ENCODE results near the gene C1orf115.
A peak's percentile ranks its signal among the peaks of the same experiment; 100 is the strongest.
"Not testable (repeated sequence)": the region's sequence is repeated elsewhere in the genome, so short reads cannot be mapped to it uniquely, and the experiment has no call there.

C1orf115 gene, protein sequence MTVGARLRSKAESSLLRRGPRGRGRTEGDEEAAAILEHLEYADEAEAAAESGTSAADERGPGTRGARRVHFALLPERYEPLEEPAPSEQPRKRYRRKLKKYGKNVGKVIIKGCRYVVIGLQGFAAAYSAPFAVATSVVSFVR

DNA sequence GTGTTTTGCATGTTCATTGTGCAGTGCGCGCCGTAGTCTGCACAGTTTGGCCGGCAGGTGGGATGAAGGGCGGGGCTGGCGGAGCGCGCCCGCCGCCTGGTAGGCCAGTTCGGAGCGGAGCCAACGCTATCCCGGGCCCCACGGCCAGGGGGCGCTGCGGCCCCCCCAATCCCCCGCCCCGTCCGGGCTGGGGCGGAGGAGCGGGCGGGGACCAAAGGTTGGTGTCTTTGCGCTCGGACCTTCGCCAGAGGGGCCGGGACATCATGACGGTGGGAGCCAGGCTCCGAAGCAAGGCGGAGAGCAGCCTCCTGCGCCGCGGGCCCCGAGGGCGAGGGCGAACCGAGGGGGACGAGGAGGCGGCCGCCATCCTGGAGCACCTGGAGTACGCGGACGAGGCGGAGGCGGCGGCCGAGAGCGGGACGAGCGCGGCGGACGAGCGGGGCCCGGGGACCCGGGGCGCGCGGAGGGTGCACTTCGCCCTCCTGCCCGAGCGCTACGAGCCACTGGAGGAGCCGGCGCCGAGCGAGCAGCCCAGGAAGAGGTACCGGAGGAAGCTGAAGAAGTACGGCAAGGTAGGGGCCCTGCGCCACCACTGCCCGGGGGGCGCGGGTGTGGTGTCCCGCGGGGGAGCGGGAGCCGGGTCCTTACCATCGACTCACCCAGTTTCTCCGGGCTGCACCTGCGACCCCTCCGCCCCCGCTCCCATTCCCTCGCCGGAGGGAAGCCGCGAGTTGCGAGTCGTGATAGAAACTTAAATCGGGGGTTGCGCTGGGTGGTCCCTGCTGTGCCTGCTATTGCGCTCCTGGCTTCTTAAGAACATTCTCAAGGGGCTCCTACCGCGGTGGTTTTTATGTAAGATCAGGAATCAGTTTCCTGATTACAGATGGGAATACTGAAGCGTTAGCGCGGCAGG is at the start of gene C1orf115:
Gene C1orf115 (plus strand): TSS at position 224 of the 913 bp plus-strand sequence. CDS start 40 bp downstream, at position 264.
- H3K27ac ChIP-seq = peak within 1 kb of the TSS in 14 of 21 experiments; percentile 17 to 80 (median 46)
- H3K4me3 ChIP-seq = peak within 1 kb of the TSS; percentile 46 to 69 (median 61)

DNA sequence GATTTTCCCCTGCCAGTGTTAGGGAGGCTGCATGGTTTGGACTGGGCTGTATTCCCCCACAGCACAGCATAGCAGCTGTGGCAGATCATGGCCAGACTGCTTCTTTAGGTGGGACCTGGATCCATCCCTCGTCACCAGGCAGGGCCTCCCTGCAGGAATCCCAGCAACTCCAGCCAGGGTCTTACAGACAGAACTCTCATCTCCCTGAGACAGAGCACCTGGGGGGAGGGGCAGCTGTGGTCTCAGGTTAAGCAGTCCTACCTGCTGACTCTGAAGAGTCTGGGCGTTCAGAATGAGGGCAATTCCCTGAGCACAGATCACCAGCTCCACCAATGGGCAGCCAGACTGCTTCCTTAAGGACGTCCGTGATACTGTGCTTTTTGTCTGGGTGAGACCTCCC is 47.9 kb upstream of the C1orf115 start:
- Histone ChIP-seq H3K4me3 (no peak overlapping the region), H3K27ac (no peak overlapping the region)

DNA sequence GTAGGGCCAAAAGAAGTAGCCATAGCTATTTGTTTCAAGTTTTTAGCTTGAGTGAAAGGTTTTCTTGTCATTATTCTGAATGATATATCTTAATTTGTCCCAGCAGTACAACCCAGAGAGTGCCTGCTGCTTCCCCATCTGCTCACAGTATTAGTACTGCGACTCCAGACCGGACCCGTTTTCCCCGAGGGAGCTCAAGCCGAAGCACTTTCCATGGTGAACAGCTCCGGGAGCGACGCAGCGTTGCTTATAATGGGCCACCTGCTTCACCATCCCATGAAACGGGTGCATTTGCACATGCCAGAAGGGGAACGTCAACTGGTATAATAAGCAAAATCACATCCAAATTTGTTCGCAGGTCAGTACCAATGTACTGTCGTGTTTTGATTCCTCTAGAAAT is 37.2 kb upstream of the C1orf115 start:
- H3K27ac ChIP-seq = no peak overlapping the region
- H3K4me3 ChIP-seq = no peak overlapping the region

DNA sequence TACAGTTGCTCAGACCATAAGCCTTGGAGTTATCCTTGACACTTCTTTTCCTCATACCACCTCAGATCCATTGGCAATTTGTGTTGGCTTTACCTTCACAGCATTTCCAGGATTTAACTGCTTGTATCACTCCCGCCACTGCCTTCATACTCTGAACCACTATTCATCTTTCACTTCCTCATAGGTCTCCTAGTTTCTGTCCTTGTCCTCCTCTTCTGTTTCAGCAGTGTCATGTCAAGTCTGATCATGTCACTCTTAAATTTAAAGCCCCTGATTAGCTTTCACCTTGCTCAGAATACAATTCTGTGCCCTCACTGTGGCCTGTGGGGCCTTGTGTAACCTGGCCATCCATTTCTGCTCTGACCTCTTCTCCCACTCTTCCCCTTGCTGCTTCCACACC is 34.7 kb upstream of the C1orf115 start:
- no peak overlapping the region for H3K27ac ChIP-seq
- H3K4me3 ChIP-seq = no peak overlapping the region

DNA sequence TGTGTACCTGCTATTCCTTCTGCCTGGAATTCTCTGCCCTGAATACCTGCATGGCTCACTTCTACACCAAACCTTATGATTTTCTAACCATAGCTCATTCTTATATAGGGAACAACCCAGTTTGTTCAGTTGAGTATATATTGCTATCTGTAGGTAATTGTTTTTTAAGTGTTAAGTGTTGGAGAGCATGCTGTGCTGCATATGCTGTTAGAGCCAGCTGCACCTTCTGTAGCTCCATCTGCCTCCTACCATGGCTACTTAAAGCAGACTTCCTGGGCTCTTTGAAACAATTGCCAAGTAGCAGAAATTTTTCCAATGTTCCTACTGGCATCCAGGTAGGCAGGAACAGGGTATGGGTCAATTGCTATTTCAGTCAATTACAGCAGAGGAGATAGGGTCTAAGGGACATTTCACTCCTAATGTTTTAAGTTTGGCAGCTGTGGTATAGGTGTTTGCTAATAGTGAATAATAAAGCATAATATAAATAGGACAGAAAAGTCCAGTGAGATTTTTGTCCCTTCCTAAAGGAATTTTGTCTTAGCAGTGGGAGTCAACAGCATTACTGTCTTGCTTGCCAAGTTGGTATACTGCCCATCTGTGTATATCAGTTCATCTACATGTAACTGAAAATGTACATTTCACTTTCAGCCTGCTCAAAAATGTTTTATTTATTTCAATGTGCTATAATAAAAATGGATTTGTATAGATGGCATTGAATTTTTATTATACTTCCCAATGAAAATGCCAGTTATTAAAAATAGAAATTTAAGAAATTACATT is 34.0 kb upstream of the C1orf115 start:
- no peak overlapping the region for H3K4me3 ChIP-seq
- H3K27ac ChIP-seq = no peak overlapping the region

DNA sequence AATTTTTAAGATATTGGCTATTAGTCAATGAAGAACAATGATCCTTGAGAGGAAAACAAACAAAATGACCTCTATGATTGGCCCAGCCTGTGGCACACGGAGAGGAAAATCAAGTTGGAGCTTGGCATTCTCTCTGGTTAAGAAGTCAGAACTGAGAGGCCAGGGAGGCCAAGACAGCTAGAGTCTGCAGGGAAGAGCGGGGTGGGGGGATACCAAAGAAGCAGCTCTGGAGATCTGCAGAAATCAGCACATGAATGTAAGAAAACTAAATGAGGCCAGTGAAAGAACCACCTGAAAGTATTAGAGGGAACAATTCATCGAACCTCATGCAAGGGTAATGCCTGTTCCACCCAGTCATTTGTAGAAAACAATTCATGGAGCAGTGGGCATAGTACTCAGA is 23.8 kb upstream of the C1orf115 start:
- H3K27ac ChIP-seq = peak overlapping the region in 1 of 21 experiments; percentile 6
- no peak overlapping the region for H3K4me3 ChIP-seq

DNA sequence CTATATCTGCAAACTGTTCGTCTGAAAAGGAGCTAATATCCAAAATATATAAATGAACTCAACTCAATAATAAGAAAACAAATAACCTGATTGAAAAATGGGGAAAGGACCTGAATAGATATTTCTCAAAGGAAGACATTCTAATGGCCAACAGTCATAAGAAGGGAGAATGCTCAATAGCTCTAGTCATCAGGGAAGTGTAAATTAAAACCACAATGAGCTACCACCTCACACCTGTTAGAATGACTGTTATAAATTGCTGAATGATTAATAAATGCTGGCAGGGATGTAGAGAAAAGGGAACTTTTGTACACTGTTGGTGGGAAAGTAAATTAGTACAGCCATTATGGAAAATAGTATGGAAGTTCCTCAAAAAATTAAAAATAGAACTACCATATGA is 21.2 kb upstream of the C1orf115 start:
- H3K27ac ChIP-seq = no peak overlapping the region
- H3K4me3 ChIP-seq = no peak overlapping the region

DNA sequence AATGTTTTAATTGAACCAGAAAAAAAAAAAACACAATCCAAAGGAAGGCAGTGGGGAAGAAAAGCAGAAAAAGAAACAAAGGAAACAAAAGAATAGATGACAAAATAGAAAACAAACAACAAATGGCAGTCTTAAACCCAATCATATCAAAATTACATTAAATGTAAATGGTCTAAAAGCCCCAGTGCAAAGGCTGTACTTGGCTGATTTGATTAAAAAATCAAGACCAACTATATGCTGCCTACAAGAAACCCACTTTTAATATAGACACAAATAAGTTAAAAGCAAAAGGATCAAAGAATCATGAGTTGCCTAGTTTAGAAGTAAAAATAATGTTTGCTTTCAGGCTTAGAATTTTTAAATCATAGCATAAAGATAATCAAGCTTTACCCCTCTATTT is 19.8 kb upstream of the C1orf115 start:
- no peak overlapping the region for H3K4me3 ChIP-seq

DNA sequence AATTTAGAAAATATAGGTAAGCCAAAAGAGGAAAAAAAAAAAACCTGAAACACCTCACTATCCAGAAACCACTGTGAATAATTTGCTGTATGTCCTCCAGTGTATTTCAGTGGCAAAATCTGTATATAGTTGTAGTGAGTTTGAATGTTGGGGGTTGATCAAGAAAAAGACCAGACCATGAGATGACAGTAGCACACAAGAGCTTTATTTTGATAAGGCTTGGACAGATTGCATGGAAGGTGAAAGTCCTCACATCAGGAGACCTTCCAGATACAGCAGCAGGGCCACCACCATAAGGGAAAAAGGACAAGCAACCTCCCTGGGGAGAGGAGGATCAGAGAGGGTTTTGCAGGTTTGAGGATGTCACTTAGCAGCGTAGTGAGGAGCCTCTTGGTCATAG is 16.2 kb upstream of the C1orf115 start:
- Histone ChIP-seq H3K4me3 (no peak overlapping the region), H3K27ac (no peak overlapping the region)

More for the DNA sequence above, 19.8 kb upstream of the C1orf115 start:
- H3K27ac ChIP-seq = no peak overlapping the region

DNA sequence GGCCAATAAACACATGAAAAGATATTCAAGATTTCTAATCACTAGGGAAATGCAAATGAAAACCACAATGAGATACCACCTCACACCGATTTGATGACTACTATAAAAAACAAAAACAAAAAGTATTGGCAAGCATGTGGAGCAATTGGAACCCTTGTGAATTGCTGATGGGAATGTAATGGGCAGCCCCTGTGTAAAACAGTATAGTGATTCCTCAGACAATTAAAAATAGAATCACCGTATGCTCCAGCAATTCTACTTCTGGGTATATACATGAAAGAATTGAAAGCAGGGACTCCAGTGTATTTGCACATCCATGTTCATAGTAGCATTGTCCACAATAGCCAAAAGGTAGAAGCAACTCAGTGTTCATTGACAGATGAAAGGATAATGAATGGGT is 12.9 kb upstream of the C1orf115 start:
- no peak overlapping the region for H3K4me3 ChIP-seq
- no peak overlapping the region for H3K27ac ChIP-seq

DNA sequence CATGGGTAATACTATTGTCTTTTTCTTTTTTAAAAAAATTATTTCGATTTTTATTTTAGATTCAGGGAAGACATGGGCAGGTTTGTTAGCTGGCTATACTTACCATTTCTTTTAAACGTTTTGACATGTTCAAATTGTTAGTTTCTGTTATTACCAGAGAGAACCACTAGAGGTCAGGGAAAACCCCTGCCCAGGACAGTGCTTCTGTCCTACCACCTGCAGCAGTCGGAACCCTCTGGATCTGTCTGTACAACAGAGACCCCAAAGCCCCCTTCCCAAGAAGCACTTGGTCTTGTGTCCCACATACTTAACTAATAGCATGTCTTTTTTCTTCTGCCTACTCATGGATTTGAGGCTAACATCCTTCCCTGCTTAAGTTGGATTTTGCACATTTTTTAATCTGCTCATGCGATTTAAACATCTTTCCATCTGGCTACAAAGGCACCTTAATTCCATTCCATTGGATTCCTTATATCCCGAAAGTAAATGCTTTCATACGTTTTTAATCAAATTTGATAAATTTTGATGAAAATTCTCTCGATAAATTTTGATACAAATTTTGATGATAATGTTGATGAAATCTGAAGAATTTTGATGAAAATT is 10.0 kb upstream of the C1orf115 start:
- Histone ChIP-seq H3K4me3 (no peak overlapping the region), H3K27ac (no peak overlapping the region)

DNA sequence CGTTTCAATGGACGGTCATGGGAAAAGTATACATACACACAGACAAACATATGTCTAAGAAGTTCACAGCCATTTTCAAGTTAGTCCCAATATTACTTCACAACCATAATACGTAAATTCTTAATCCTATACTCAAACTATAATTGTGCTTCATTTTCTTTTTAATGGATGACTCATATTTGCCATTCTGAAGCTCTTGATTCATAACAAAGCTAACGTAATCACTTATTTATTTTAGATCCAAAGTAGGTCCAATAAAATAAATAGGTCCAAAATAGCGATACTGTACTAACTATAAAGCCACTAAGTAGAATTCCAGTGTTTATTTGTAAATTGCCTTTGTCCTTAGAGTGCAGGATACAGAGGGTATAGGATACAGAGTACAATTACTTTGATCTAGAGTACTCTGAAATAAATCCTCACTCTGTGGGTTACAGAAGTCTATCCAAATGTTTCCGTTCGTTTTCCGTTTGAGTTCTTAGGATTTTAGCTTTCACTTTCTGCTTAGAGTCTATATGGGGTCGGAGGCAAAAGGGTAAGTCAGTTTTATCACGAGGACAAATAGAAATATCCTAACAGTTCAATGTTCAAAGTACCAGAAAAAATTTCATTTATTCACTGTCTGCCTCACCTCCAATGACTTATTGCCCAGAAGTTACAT is 8.8 kb upstream of the C1orf115 start:
- H3K4me3 ChIP-seq = peak overlapping the region in 1 of 7 experiments; percentile 4
- peak overlapping the region in 1 of 21 experiments; percentile 25 for H3K27ac ChIP-seq

DNA sequence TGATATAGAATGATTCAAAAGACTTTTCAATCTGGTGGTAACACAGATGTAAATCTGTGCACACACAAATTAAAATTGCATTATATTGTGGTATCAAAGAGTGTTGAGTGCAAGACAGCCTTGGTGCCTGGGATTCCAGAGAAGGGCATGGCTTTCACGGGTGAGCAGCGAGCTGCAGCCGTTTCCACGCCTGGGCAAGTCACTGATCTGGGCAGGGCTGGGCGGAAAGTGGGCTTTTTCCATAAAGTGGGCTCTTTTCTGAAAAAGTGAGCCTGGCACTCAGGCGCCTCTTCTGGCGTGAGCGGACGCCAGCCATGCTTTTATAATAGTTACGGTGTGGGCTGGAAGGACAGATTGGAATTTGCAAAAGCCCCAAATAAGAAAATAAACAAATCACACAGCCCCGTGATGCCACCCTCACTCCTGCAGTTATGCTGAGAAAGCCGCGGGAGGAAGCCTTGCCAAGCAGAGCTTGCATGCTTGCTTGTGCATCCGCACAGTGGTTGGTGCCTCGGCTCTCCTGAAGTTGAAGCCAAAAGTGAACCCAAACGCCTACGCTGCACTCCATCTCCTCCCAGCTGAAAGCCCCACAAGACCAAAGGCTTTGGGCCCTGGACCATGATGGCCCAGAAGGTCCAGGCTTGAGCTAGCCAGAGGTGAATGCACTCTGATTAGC is 7.1 kb upstream of the C1orf115 start:
- Histone ChIP-seq H3K27ac (no peak overlapping the region), H3K4me3 (no peak overlapping the region)

DNA sequence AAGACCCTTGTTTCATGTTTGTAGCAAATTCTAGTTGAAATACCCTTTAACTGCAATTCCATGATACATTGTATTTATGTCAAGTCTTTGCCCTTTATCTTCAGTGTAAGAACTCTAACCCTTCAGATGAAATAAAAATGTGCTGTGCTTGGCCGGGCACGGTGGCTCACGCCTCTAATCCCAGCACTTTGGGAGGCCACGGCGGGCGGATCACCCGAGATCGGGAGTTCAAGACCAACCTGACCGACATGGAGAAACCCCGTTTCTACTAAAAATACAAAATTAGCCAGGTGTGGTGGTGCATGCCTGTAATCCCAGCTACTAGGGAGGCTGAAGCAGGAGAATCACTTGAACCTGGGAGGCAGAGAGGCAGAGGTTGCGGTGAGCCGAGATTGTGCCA is 6.4 kb upstream of the C1orf115 start:
- not testable (repeated sequence) for H3K4me3 ChIP-seq, H3K27ac ChIP-seq

DNA sequence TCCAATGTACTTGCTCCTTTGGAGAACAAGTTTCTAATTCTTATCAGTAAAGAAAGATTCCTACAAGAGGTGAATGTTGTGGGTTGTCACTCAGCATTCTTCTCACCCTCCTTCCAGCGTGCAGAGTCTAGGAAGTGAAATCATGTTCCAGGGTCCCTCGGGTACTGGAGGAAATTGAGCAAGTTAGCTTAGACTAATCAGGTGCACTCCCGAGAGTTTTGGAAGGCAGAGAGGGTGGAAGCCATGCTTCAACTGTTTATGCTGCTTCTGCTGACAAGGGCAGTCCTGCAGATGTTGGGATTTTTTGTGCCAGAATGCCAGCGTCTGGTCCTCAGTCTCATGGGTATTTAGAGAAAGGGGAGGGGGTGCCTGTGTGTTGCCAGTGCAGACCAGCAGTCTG is 5.3 kb upstream of the C1orf115 start:
- H3K4me3 ChIP-seq = no peak overlapping the region

DNA sequence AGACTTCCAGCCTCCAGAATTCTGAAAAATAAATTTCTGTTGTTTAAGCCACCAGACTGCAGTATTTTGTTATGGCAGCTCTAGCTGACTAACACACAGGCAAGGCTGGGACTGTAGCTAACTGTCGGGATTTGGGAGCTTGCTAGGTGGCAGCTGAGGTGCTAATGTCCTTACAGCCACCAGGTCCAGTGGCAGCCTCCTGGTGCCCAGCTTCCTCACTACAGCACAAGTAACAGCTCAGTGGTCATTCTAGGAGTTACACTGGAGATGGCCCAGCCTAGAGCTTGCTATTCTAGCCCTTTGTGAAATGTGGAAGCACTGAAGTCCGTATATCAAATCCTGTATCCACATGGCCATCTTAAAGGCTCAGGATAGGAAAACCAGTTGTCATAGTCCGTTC is 4.3 kb upstream of the C1orf115 start:
- no peak overlapping the region for H3K27ac ChIP-seq
- H3K4me3 ChIP-seq = no peak overlapping the region

More for the DNA sequence above, 5.3 kb upstream of the C1orf115 start:
- no peak overlapping the region for H3K27ac ChIP-seq

DNA sequence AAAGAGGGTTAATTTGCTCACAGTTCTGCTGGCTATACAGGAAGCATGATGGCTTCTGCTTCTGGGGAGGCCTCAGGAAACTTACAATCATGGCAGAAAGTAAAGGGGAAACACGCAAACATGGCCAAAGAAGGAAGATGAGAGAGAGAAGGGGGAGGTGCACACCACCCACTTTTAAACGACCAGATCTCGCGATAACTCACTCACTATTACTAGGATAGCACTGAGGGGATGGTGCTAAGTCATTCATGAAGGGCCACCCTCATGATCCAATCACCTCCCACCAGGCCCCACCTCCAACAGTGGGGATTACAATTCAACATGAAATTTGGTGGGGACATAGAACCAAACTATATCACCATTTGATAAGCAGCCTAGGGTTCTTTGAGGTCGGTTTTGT is 2.4 kb upstream of the C1orf115 start:
- no peak overlapping the region for H3K27ac ChIP-seq
- H3K4me3 ChIP-seq = no peak overlapping the region

DNA sequence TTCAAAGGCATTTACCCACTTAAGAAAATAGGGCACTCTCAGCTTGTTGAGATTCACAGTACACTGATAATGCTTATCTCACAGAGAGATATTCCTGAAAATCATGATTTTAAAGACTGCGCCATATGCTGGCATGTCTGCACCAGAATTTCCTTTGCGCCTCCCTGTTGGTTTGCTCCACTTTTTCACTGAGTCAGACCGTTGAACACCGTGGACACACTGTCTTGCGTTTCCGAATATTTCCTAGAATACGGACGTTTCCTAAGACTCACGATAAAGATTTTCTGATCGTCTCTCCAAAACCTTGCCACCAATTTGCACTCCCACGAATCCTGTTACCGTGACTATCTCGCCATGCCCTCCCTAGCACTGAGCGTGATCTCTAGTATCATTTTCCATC is 497 bp upstream of the C1orf115 start:
- no peak overlapping the region for H3K27ac ChIP-seq
- peak overlapping the region; percentile 46 to 69 (median 61) for H3K4me3 ChIP-seq
